Stimulated activated CD8-positive, alpha-beta memory T cell treated with anti-CD3 and anti-CD28 coated beads, Interleukin-12 subunit alpha, Interleukin-12 subunit beta, amount 100 ng/mL, for 4 hours (primary cell): ENCODE measurements around the gene AQP9.

ENCODE experiments used
- DNase-seq: peaks from one replicate; pipeline ENCODE4 v3.0.0-alpha.2; 2020; ENCODE audit warnings: low read depth

The AQP9 gene

DNA sequence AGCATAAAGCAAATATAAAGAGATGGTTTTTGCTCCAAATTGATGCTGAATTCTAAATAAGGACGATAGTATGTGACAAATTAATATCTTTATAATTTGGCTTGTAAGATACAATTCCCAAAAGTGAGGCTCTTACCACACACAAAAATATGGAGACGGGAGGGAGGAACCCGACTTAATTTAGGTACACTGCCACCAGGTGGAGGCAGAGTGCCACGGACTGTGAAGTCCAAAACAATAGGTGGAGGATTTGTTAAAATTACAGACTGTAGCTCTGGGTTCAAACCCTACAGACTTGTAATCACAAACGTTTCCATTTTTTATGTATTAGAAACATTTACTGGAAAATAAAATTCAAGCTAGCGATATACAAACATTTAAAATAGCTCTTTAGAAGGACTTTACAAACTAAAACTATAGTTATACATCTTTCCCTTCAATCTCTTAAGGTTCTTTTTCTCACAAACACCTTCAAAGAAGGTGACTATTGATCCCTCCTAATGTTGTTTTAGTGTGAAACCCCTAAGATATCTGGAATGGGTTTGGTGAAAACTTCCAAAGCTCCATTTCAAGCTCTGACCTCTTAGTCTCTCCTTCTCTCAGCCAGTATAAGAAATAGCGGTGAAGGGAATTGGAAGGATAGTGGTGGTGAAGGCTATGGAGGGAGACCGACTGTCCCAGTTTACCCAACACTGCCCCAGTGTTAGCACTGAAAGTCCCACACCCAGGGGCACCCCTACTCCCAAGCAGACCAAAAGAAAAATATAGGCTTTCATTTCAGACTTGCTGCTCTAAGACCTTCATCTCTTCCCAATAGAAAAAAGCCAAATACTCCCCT is 89.7 kb downstream of the AQP9 start:
- peak; percentile 19 for DNase-seq

GRCh38 chr15:58228718-58229117 is 90.5 kb downstream of the AQP9 start:
- DNase-seq: no peak

DNA sequence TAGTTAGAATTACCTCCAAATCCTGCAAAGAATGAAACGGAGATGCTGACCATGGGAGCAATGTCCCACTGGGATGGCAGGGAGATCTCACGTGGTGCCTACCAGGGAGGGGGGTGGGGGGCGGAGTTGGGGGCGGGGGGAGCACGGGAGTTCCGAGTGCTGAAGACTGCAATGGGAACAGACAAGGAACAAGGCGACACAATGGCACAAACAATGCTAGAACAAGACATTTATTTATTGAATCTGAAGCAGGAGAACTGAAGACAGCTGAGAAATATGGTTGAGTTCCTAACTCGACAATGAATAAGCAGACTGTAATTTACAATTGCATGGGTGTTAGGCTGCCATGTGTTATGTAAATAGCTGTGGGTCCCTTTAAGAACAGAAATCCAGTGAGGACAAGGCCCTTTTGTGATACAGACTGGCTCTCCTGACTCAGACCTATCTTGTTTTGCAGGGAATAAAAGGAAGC is 91.2 kb downstream of the AQP9 start:
- no peak for DNase-seq

DNA sequence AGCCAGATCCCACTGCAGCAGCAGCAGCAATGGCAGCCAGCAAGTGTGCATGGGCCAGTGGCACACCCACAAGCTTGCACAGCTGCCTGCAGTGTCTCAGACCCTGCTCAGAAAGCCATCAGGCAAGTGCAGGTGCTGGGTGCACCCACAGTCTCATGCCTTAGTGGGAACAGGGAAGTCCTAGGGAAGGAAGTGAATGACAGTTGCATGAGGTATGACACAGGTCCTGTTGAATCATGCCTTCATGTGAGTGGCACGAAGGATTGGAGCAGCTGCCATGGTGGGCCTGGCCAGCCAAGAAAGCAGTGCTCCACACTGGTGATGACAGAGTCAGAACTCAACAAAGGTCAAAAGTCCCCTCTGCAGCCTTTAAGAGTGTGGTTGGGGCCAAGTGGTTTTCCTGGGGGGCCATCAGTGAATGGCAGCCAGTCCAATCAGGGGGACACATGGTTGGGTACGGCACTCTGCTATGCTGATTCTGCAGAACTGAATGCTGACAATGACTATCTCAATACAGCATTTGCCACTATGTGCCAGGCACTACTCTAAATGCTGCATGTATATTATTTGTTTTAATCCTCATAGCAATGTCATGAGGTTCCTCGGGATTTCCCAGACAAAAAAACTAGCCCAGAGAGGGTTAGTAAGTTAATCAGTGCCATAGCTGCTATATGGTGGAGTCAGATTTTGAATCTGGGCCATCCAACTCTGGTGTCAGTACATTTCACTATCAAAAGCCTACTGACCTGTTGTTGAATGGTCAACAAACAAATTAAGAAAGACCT is 94.3 kb downstream of the AQP9 start:
- DNase-seq: no peak

GRCh38 chr15:58233341-58233740 is 95.2 kb downstream of the AQP9 start:
- no peak for DNase-seq
